ENCODE measurements around the gene ZNF169.
"Not testable (repeated sequence)": the region's sequence is repeated elsewhere in the genome, so short reads cannot be mapped to it uniquely, and the experiment has no call there.

ZNF169 gene

GRCh38 chr9:94287877-94288513 lies 28.9 kb downstream of the ZNF169 start:
- DNase-seq, result no peak

- no peak for DNase-seq
Observed at GRCh38 chr9:94289691-94290090, 30.6 kb downstream of the ZNF169 start.

GRCh38 chr9:94298949-94299599 lies 40.0 kb downstream of the ZNF169 start:
- DNase-seq, result no peak

- no peak for DNase-seq
Observed at GRCh38 chr9:94300470-94301301, 41.6 kb downstream of the ZNF169 start.

GRCh38 chr9:94301583-94301982 lies 42.5 kb downstream of the ZNF169 start:
- no peak for DNase-seq

- no peak for DNase-seq
Observed at GRCh38 chr9:94302426-94302825, 43.3 kb downstream of the ZNF169 start.

GRCh38 chr9:94303321-94303720 lies 44.2 kb downstream of the ZNF169 start:
- no peak for DNase-seq

GRCh38 chr9:94315034-94315984 lies 56.2 kb downstream of the ZNF169 start:
- not testable (repeated sequence) for DNase-seq

GRCh38 chr9:94316236-94316635 lies 57.1 kb downstream of the ZNF169 start:
- not testable (repeated sequence) for DNase-seq

- DNase-seq, result not testable (repeated sequence)
Observed at GRCh38 chr9:94317949-94318657, 59.0 kb downstream of the ZNF169 start.

- not testable (repeated sequence) for DNase-seq
Observed at GRCh38 chr9:94322342-94322940, 63.3 kb downstream of the ZNF169 start.

GRCh38 chr9:94323153-94323798 lies 64.2 kb downstream of the ZNF169 start:
- not testable (repeated sequence) for DNase-seq

- DNase-seq, result not testable (repeated sequence)
Observed at GRCh38 chr9:94325583-94325982, 66.5 kb downstream of the ZNF169 start.

- not testable (repeated sequence) for DNase-seq
Observed at GRCh38 chr9:94328544-94328943, 69.4 kb downstream of the ZNF169 start, which contains the start of gene NUTM2F. Gene NUTM2F (minus strand): TSS chr9:94328644. CDS start chr9:94328623, 21 bp downstream.

GRCh38 chr9:94336445-94336844 lies 77.3 kb downstream of the ZNF169 start:
- not testable (repeated sequence) for DNase-seq

GRCh38 chr9:94338723-94339122 lies 79.6 kb downstream of the ZNF169 start:
- DNase-seq, result not testable (repeated sequence)

- not testable (repeated sequence) for DNase-seq
Observed at GRCh38 chr9:94339657-94340056, 80.6 kb downstream of the ZNF169 start.

- not testable (repeated sequence) for DNase-seq
Observed at GRCh38 chr9:94340750-94341149, 81.7 kb downstream of the ZNF169 start.

GRCh38 chr9:94341703-94342102 lies 82.6 kb downstream of the ZNF169 start:
- not testable (repeated sequence) for DNase-seq

- not testable (repeated sequence) for DNase-seq
Observed at GRCh38 chr9:94347451-94347850, 88.4 kb downstream of the ZNF169 start.

- not testable (repeated sequence) for DNase-seq
Observed at GRCh38 chr9:94348754-94349153, 89.7 kb downstream of the ZNF169 start.
